Endothelial cell of umbilical vein (primary cell): ENCODE data around the gene GPR137.

Experiments
- CTCF ChIP-seq, 2 donors: IDR thresholded peaks; 1 replicate in 1 of 2; 2 replicates in 1 of 2; pipeline ENCODE4 v1.5.1; 2011; ENCODE audit warnings: low read length in 2 of 2, mild to moderate bottlenecking in 2 of 2, moderate library complexity in 2 of 2, control low read depth in 1 of 2, inconsistent platforms in 1 of 2, low read depth in 1 of 2; ENCODE audit not compliant: insufficient read depth in 1 of 2; ENCODE audit errors: extremely low read depth in 1 of 2
- EZH2 ChIP-seq: IDR thresholded peaks from 2 replicates; pipeline ENCODE4 v1.6.1; 2012; ENCODE audit warnings: borderline replicate concordance, low read depth, mild to moderate bottlenecking, moderate library complexity, low read length, inconsistent platforms; ENCODE audit not compliant: severe bottlenecking
- FOS ChIP-seq: IDR thresholded peaks from 2 replicates; pipeline ENCODE4 v1.6.1; 2011; ENCODE audit warnings: mild to moderate bottlenecking, low read length, moderate library complexity, borderline replicate concordance; ENCODE audit not compliant: insufficient read depth
- GATA2 ChIP-seq: IDR thresholded peaks from 2 replicates; pipeline ENCODE4 v1.7.0; 2011; ENCODE audit warnings: low read depth, mild to moderate bottlenecking, moderate library complexity, mixed read lengths, low read length; ENCODE audit not compliant: insufficient read length, insufficient read depth
- MAX ChIP-seq: IDR thresholded peaks from 2 replicates; pipeline ENCODE4 v1.6.1; 2011; ENCODE audit not compliant: insufficient read depth, insufficient read length
- POLR2A ChIP-seq: IDR thresholded peaks from 2 replicates; pipeline ENCODE4 v1.6.1; 2012; ENCODE audit warnings: low read depth, mild to moderate bottlenecking, control low read depth, low read length
- POLR2AphosphoS5 ChIP-seq: IDR thresholded peaks from 2 replicates; pipeline ENCODE4 v1.6.1; 2012; ENCODE audit warnings: low read depth, mild to moderate bottlenecking, control low read depth, low read length, moderate library complexity; ENCODE audit not compliant: insufficient read depth

GRCh38 chr11:64281957-64282770 lies 3.5 kb upstream of the GPR137 start:
- no peak for TF ChIP-seq MAX
- no peak for TF ChIP-seq CTCF (IDR thresholded peaks at IDR 0.05; ENCODE audit: extremely low read depth in 1 of 2, insufficient read depth in 1 of 2, low read depth in 1 of 2, low read length in 2 of 2)
- TF ChIP-seq GATA2, result no peak
- no peak for TF ChIP-seq POLR2A
- no peak for TF ChIP-seq EZH2
- TF ChIP-seq FOS, result no peak
- TF ChIP-seq POLR2AphosphoS5, result no peak
